HEK293 (cell line): ENCODE data around the gene LYZL1.

Source experiments
- GLI4 ChIP-seq: fragments of 450-650 bp; formaldehyde crosslinking; IDR thresholded peaks from 2 replicates; pipeline ENCODE4 v1.5.1; 2016; ENCODE audit warnings: missing biosample characterization, missing genetic modification characterization
- GLIS1 ChIP-seq: fragments of 450-650 bp; formaldehyde crosslinking; IDR thresholded peaks from 2 replicates; pipeline ENCODE4 v1.5.1; 2016; ENCODE audit warnings: missing biosample characterization, missing genetic modification characterization
- HOXC10 ChIP-seq: sonication (generic); formaldehyde crosslinking; IDR thresholded peaks from 2 replicates; pipeline ENCODE4 v1.8.1; 2023; ENCODE audit warnings: mild to moderate bottlenecking, missing genetic modification reagents
- HOXD13 ChIP-seq: sonication (generic); formaldehyde crosslinking; IDR thresholded peaks from 2 replicates; pipeline ENCODE4 v1.8.0; 2022; ENCODE audit warnings: missing genetic modification reagents, borderline replicate concordance
- RBAK ChIP-seq: fragments of 450-650 bp; formaldehyde crosslinking; IDR thresholded peaks from 2 replicates; pipeline ENCODE4 v1.5.1; 2016; ENCODE audit warnings: missing biosample characterization, missing genetic modification characterization
- YY2 ChIP-seq: fragments of 450-650 bp; formaldehyde crosslinking; IDR thresholded peaks from 2 replicates; pipeline ENCODE4 v1.5.1; 2016; ENCODE audit warnings: missing biosample characterization, missing genetic modification characterization
- ZBTB48 ChIP-seq: fragments of 450-650 bp; formaldehyde crosslinking; IDR thresholded peaks from 2 replicates; pipeline ENCODE4 v1.5.1; 2016; ENCODE audit warnings: missing biosample characterization, missing genetic modification characterization
- ZBTB7A ChIP-seq: fragments of 450-650 bp; formaldehyde crosslinking; IDR thresholded peaks from 2 replicates; pipeline ENCODE4 v1.5.1; 2016; ENCODE audit warnings: low read depth, missing biosample characterization, missing genetic modification characterization
- ZFHX2 ChIP-seq: fragments of 450-650 bp; formaldehyde crosslinking; conservative IDR thresholded peaks from 2 replicates; pipeline ENCODE4 v1.5.1; 2016; ENCODE audit warnings: missing biosample characterization, missing genetic modification characterization
- ZIC2 ChIP-seq: fragments of 450-650 bp; formaldehyde crosslinking; IDR thresholded peaks from 2 replicates; pipeline ENCODE4 v1.5.1; 2016; ENCODE audit warnings: missing biosample characterization, missing genetic modification characterization
- ZNF223 ChIP-seq: fragments of 450-650 bp; formaldehyde crosslinking; IDR thresholded peaks from 2 replicates; pipeline ENCODE4 v1.5.1; 2016; ENCODE audit warnings: missing biosample characterization, missing genetic modification characterization
- ZNF335 ChIP-seq: fragments of 450-650 bp; formaldehyde crosslinking; conservative IDR thresholded peaks from 2 replicates; pipeline ENCODE4 v1.5.1; 2016; ENCODE audit warnings: missing biosample characterization, missing genetic modification characterization
- ZNF473 ChIP-seq: fragments of 450-650 bp; formaldehyde crosslinking; IDR thresholded peaks from 2 replicates; pipeline ENCODE4 v1.5.1; 2017; ENCODE audit warnings: missing biosample characterization, missing genetic modification characterization
- ZNF521 ChIP-seq: fragments of 450-650 bp; formaldehyde crosslinking; IDR thresholded peaks from 2 replicates; pipeline ENCODE4 v1.5.1; 2017; ENCODE audit warnings: missing biosample characterization, mild to moderate bottlenecking, missing genetic modification characterization
- ZNF529 ChIP-seq: fragments of 450-650 bp; formaldehyde crosslinking; IDR thresholded peaks from 2 replicates; pipeline ENCODE4 v1.5.1; 2017; ENCODE audit warnings: missing genetic modification characterization, missing biosample characterization; ENCODE audit not compliant: insufficient replicate concordance
- ZNF544 ChIP-seq: fragments of 450-650 bp; formaldehyde crosslinking; IDR thresholded peaks from 2 replicates; pipeline ENCODE4 v1.5.0; 2017; ENCODE audit warnings: missing biosample characterization, missing genetic modification characterization
- ZNF596 ChIP-seq: fragments of 450-650 bp; IDR thresholded peaks from 2 replicates; pipeline ENCODE4 v1.5.0; 2018; ENCODE audit warnings: missing biosample characterization, mild to moderate bottlenecking, missing genetic modification characterization, moderate library complexity
- ZNF621 ChIP-seq: fragments of 450-650 bp; formaldehyde crosslinking; IDR thresholded peaks from 2 replicates; pipeline ENCODE4 v1.5.1; 2017; ENCODE audit warnings: missing biosample characterization, missing genetic modification characterization
- ZNF654 ChIP-seq: fragments of 450-650 bp; formaldehyde crosslinking; IDR thresholded peaks from 2 replicates; pipeline ENCODE4 v1.5.1; 2016; ENCODE audit warnings: low read depth, missing biosample characterization, missing genetic modification characterization
- ZNF701 ChIP-seq: fragments of 450-650 bp; formaldehyde crosslinking; IDR thresholded peaks from 2 replicates; pipeline ENCODE4 v1.5.1; 2016; ENCODE audit warnings: missing biosample characterization, missing genetic modification characterization
- ZNF777 ChIP-seq: fragments of 450-650 bp; formaldehyde crosslinking; IDR thresholded peaks from 2 replicates; pipeline ENCODE4 v1.5.1; 2017; ENCODE audit warnings: missing biosample characterization, missing genetic modification characterization, borderline replicate concordance
- ZNF837 ChIP-seq: fragments of 450-650 bp; formaldehyde crosslinking; IDR thresholded peaks from 2 replicates; pipeline ENCODE4 v1.5.1; 2016; ENCODE audit warnings: missing biosample characterization, missing genetic modification characterization
- TF ChIP-seq, protein P1 (sequence below): fragments of 450-650 bp; formaldehyde crosslinking; IDR thresholded peaks from 2 replicates; pipeline ENCODE4 v1.5.1; 2017; ENCODE audit warnings: missing biosample characterization, missing genetic modification characterization
- TF ChIP-seq, protein P2 (sequence below): fragments of 450-650 bp; formaldehyde crosslinking; IDR thresholded peaks from 2 replicates; pipeline ENCODE4 v1.5.1; 2016; ENCODE audit warnings: missing biosample characterization, missing genetic modification characterization
- TF ChIP-seq, protein P3 (sequence below): fragments of 450-650 bp; formaldehyde crosslinking; IDR thresholded peaks from 2 replicates; pipeline ENCODE4 v1.5.0; 2017; ENCODE audit warnings: missing biosample characterization, missing genetic modification characterization, borderline replicate concordance
- TF ChIP-seq, protein P4 (sequence below): fragments of 450-650 bp; formaldehyde crosslinking; IDR thresholded peaks from 2 replicates; pipeline ENCODE4 v1.5.1; 2017; ENCODE audit warnings: missing biosample characterization, missing genetic modification characterization
- TF ChIP-seq, protein P5 (sequence below): fragments of 450-650 bp; formaldehyde crosslinking; IDR thresholded peaks from 2 replicates; pipeline ENCODE4 v1.5.1; 2016; ENCODE audit warnings: missing biosample characterization, missing genetic modification characterization

LYZL1 gene

DNA sequence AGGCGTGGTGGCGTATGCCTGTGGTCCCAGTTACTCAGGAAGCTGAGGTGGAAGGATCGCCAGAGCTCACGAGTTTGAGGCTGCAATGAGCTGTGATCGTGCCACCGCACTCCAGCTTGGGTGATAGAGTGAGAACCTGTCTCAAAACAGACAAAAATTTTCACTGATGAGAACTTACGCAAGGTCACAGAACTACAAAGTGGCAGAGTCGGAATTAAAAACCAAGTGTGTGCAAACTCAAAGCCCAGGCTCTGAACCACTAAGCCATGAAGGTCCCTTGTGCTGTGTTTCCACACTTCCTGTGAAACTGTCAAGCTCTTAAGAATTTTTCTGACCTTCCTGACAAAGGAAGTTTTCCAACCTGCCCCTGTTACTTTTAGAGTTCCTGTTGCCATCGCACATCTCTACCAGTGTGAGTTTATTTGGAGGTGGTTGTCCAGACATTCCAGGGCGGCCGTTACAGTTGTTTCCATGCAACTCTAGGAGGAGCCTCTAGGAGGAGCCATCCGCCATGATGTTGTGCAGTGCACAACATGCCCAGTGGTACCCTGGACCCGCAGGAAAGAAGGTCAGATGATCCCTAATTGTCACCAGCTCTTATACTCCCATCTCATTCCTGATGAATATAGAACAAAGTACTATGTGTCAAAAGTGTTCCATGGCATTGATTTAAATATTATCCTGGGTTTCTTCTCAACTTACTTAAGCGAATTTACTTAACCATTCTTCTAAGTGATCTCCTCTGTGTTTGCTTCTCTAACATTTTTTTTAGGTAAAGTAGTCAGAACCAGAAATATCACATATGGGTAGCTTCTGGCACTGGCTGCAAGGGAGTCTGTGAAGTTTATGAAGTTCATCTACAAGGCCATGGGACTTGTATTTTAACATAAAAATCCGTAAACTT lies 49.0 kb upstream of the LYZL1 start (continued):
- TF ChIP-seq ZNF473 (tag by site-specific recombination): no peak
- TF ChIP-seq ZNF223 (tag by site-specific recombination): no peak
- TF ChIP-seq, protein P1, sequence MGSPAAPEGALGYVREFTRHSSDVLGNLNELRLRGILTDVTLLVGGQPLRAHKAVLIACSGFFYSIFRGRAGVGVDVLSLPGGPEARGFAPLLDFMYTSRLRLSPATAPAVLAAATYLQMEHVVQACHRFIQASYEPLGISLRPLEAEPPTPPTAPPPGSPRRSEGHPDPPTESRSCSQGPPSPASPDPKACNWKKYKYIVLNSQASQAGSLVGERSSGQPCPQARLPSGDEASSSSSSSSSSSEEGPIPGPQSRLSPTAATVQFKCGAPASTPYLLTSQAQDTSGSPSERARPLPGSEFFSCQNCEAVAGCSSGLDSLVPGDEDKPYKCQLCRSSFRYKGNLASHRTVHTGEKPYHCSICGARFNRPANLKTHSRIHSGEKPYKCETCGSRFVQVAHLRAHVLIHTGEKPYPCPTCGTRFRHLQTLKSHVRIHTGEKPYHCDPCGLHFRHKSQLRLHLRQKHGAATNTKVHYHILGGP (tag by site-specific recombination): no peak
- no peak for TF ChIP-seq RBAK (tag by site-specific recombination)
- no peak for TF ChIP-seq GLIS1 (tag by site-specific recombination)
- TF ChIP-seq GLI4: no peak
- no peak for TF ChIP-seq ZNF335 (tag by site-specific recombination)
- no peak for TF ChIP-seq ZNF701 (tag by site-specific recombination)
- TF ChIP-seq, protein P2, sequence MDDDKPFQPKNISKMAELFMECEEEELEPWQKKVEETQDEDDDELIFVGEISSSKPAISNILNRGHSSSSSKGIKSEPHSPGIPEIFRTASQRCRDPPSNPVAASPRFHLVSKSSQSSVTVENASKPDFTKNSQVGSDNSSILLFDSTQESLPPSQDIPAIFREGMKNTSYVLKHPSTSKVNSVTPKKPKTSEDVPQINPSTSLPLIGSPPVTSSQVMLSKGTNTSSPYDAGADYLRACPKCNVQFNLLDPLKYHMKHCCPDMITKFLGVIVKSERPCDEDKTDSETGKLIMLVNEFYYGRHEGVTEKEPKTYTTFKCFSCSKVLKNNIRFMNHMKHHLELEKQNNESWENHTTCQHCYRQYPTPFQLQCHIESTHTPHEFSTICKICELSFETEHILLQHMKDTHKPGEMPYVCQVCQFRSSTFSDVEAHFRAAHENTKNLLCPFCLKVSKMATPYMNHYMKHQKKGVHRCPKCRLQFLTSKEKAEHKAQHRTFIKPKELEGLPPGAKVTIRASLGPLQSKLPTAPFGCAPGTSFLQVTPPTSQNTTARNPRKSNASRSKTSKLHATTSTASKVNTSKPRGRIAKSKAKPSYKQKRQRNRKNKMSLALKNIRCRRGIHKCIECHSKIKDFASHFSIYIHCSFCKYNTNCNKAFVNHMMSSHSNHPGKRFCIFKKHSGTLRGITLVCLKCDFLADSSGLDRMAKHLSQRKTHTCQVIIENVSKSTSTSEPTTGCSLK (tag by site-specific recombination): no peak
- TF ChIP-seq YY2: no peak
- no peak for TF ChIP-seq ZBTB7A (tag by site-specific recombination)
- TF ChIP-seq ZNF654 (tag by site-specific recombination): peak; percentile 77
- TF ChIP-seq HOXC10 (CRISPR knock-in tag): no peak
- no peak for TF ChIP-seq ZNF529 (tag by site-specific recombination)
- TF ChIP-seq ZFHX2 (tag by site-specific recombination): no peak
- no peak for TF ChIP-seq ZNF777
- TF ChIP-seq, protein P3, sequence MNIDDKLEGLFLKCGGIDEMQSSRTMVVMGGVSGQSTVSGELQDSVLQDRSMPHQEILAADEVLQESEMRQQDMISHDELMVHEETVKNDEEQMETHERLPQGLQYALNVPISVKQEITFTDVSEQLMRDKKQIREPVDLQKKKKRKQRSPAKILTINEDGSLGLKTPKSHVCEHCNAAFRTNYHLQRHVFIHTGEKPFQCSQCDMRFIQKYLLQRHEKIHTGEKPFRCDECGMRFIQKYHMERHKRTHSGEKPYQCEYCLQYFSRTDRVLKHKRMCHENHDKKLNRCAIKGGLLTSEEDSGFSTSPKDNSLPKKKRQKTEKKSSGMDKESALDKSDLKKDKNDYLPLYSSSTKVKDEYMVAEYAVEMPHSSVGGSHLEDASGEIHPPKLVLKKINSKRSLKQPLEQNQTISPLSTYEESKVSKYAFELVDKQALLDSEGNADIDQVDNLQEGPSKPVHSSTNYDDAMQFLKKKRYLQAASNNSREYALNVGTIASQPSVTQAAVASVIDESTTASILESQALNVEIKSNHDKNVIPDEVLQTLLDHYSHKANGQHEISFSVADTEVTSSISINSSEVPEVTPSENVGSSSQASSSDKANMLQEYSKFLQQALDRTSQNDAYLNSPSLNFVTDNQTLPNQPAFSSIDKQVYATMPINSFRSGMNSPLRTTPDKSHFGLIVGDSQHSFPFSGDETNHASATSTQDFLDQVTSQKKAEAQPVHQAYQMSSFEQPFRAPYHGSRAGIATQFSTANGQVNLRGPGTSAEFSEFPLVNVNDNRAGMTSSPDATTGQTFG (tag by site-specific recombination): no peak
- TF ChIP-seq, protein P4, sequence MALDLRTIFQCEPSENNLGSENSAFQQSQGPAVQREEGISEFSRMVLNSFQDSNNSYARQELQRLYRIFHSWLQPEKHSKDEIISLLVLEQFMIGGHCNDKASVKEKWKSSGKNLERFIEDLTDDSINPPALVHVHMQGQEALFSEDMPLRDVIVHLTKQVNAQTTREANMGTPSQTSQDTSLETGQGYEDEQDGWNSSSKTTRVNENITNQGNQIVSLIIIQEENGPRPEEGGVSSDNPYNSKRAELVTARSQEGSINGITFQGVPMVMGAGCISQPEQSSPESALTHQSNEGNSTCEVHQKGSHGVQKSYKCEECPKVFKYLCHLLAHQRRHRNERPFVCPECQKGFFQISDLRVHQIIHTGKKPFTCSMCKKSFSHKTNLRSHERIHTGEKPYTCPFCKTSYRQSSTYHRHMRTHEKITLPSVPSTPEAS (tag by site-specific recombination): no peak
- TF ChIP-seq ZNF621 (tag by site-specific recombination): no peak
- TF ChIP-seq ZNF596 (tag by site-specific recombination): no peak
- no peak for TF ChIP-seq ZNF544 (tag by site-specific recombination)
- no peak for TF ChIP-seq HOXD13 (CRISPR knock-in tag)
- TF ChIP-seq ZIC2 (tag by site-specific recombination): no peak
- no peak for TF ChIP-seq ZNF521 (tag by site-specific recombination)
- TF ChIP-seq ZBTB48: peak; percentile 96
- no peak for TF ChIP-seq ZNF837 (tag by site-specific recombination)
- TF ChIP-seq, protein P5, sequence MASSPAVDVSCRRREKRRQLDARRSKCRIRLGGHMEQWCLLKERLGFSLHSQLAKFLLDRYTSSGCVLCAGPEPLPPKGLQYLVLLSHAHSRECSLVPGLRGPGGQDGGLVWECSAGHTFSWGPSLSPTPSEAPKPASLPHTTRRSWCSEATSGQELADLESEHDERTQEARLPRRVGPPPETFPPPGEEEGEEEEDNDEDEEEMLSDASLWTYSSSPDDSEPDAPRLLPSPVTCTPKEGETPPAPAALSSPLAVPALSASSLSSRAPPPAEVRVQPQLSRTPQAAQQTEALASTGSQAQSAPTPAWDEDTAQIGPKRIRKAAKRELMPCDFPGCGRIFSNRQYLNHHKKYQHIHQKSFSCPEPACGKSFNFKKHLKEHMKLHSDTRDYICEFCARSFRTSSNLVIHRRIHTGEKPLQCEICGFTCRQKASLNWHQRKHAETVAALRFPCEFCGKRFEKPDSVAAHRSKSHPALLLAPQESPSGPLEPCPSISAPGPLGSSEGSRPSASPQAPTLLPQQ (tag by site-specific recombination): no peak
